ENCODE data around the gene PRR15. TPM values are rescaled to one million over a fixed set of nuclear protein-coding genes. Genes with fewer than 3 reads are reported as not detected.

PRR15 gene
- total and polyA plus RNA-seq, 2 experiments from 2014 or later: 42.0 to 47.4 TPM

DNA sequence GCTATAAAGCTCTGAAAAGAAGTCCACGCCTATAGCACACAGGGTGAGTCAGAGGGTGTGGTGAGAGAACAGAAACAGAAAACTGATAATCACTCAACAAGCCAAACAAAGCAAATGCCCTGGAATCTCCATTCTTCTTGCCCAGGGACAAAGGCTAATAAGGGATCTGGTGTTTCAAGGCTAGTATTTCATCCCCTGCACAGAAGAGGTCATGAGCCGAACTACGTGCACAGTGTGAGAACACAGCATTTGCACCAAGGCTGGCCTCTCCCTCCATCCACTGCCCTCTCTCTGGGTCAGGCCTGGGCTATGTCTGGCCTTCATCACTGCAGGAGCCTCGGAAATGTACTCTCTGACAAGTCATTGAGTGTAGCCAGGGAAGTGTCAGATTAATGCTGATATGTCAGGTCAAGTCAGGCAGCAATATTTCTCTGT, 42.7 kb downstream of the PRR15 start:
- Histone ChIP-seq H3K36me3 (replicated peaks; ENCODE audit: insufficient read depth, low read depth) (no peaks in the 10 kb centered on the region), H3K4me2 (peak overlapping the region; percentile 55), H3K27ac (peak overlapping the region; percentile 82), H3K4me1 (ENCODE audit: insufficient read depth) (peaks cover 45% of the 10 kb centered on the region), H3K9me3 (ENCODE audit: low read depth) (no peaks in the 10 kb centered on the region), H3K27me3 (no peaks in the 10 kb centered on the region), H2AFZ (no peak overlapping the region), H3K79me2 (no peaks in the 10 kb centered on the region), H3K9me2 (replicated peaks; ENCODE audit: insufficient read depth) (no peaks in the 10 kb centered on the region), H4K20me1 (ENCODE audit: insufficient read depth, poor library complexity, severe bottlenecking) (no peaks in the 10 kb centered on the region), H3K4me3 (no peak overlapping the region)
- DNase-seq (ENCODE audit: low spot score): peak; percentile 71
- TF ChIP-seq, protein P1, sequence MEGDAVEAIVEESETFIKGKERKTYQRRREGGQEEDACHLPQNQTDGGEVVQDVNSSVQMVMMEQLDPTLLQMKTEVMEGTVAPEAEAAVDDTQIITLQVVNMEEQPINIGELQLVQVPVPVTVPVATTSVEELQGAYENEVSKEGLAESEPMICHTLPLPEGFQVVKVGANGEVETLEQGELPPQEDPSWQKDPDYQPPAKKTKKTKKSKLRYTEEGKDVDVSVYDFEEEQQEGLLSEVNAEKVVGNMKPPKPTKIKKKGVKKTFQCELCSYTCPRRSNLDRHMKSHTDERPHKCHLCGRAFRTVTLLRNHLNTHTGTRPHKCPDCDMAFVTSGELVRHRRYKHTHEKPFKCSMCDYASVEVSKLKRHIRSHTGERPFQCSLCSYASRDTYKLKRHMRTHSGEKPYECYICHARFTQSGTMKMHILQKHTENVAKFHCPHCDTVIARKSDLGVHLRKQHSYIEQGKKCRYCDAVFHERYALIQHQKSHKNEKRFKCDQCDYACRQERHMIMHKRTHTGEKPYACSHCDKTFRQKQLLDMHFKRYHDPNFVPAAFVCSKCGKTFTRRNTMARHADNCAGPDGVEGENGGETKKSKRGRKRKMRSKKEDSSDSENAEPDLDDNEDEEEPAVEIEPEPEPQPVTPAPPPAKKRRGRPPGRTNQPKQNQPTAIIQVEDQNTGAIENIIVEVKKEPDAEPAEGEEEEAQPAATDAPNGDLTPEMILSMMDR (IDR thresholded peaks at IDR 0.05; ENCODE audit: poor library complexity): no peak
- TF ChIP-seq EZH2 (IDR thresholded peaks at IDR 0.05; ENCODE audit: borderline replicate concordance) (no peak), EZH2phosphoT487 (IDR thresholded peaks at IDR 0.05; ENCODE audit: low read depth, severe bottlenecking, unreplicated experiment) (no peak)
- WGBS (ENCODE audit: low lambda C conversion rate, missing lambda C conversion rate): 20% methylated on average over 4 of the region's 4 CpGs

DNA sequence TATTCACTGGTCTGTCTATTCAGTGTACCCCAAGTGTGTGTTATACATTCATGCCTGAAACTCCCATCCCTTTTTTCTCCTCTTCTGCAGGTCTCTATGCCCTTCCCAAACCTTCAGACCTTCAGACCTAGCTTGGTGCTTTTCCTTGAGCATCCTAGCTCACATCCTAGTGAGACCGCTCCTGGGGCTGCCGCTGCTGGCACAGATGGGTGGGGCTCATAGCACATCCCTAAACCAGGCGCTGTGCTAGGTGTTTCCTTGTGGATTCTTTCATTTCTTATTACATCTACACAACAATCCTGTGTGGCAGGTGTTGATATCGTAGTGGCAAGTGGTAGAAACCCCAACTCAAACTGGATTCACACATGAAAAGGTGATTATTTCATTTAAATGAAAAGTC, 43.2 kb downstream of the PRR15 start:
- 95% methylated on average over 4 of the region's 4 CpGs for WGBS (ENCODE audit: low lambda C conversion rate, missing lambda C conversion rate)
- Histone ChIP-seq H3K36me3 (replicated peaks; ENCODE audit: insufficient read depth, low read depth) (no peaks in the 10 kb centered on the region), H3K9me3 (ENCODE audit: low read depth) (no peaks in the 10 kb centered on the region), H2AFZ (no peak overlapping the region), H3K4me2 (peak overlapping the region; percentile 29), H4K20me1 (ENCODE audit: insufficient read depth, poor library complexity, severe bottlenecking) (no peaks in the 10 kb centered on the region), H3K4me3 (no peak overlapping the region), H3K9me2 (replicated peaks; ENCODE audit: insufficient read depth) (no peaks in the 10 kb centered on the region), H3K27me3 (no peaks in the 10 kb centered on the region), H3K4me1 (ENCODE audit: insufficient read depth) (peaks cover 45% of the 10 kb centered on the region), H3K79me2 (no peaks in the 10 kb centered on the region), H3K27ac (peak overlapping the region; percentile 79)
- TF ChIP-seq, protein P1 (IDR thresholded peaks at IDR 0.05; ENCODE audit: poor library complexity): no peak
- no peak for TF ChIP-seq EZH2phosphoT487 (IDR thresholded peaks at IDR 0.05; ENCODE audit: low read depth, severe bottlenecking, unreplicated experiment)
- no peak for TF ChIP-seq EZH2 (IDR thresholded peaks at IDR 0.05; ENCODE audit: borderline replicate concordance)
- DNase-seq (ENCODE audit: low spot score): no peak

DNA sequence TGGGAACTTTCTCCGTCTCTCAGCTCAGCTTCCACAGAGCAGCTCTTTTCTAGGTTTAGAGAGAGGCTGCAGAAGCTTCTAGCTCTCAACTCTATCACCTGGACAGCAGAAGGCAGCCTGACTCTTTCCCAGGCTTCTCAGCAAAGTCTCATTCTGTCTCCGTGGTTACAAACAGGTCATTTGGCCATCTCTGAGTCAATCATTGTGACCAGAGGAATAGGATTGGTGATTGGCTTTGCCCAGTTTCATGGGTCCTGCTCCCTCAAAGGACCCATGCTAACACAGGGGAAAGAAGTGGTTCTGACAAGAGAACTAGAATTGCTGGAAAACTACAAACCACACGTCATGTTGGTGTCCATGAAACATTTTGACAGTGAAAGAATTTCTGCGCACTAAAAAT, 43.6 kb downstream of the PRR15 start:
- H3K4me2 ChIP-seq: no peak overlapping the region
- no peaks in the 10 kb centered on the region for H3K9me2 ChIP-seq (replicated peaks; ENCODE audit: insufficient read depth)
- H3K9me3 ChIP-seq (ENCODE audit: low read depth): no peaks in the 10 kb centered on the region
- no peaks in the 10 kb centered on the region for H3K27me3 ChIP-seq
- H3K4me3 ChIP-seq: no peak overlapping the region
- H3K79me2 ChIP-seq: no peaks in the 10 kb centered on the region
- peaks cover 45% of the 10 kb centered on the region for H3K4me1 ChIP-seq (ENCODE audit: insufficient read depth)
- TF ChIP-seq EZH2phosphoT487 (IDR thresholded peaks at IDR 0.05; ENCODE audit: low read depth, severe bottlenecking, unreplicated experiment) (no peak), EZH2 (IDR thresholded peaks at IDR 0.05; ENCODE audit: borderline replicate concordance) (no peak)
- TF ChIP-seq, protein P1 (IDR thresholded peaks at IDR 0.05; ENCODE audit: poor library complexity): no peak
- DNase-seq (ENCODE audit: low spot score): no peak
- 93% methylated on average over 4 of the region's 4 CpGs for WGBS (ENCODE audit: low lambda C conversion rate, missing lambda C conversion rate)
- H3K27ac ChIP-seq: peak overlapping the region; percentile 79
- no peaks in the 10 kb centered on the region for H4K20me1 ChIP-seq (ENCODE audit: insufficient read depth, poor library complexity, severe bottlenecking)
- H2AFZ ChIP-seq: no peak overlapping the region
- H3K36me3 ChIP-seq (replicated peaks; ENCODE audit: insufficient read depth, low read depth): no peaks in the 10 kb centered on the region

DNA sequence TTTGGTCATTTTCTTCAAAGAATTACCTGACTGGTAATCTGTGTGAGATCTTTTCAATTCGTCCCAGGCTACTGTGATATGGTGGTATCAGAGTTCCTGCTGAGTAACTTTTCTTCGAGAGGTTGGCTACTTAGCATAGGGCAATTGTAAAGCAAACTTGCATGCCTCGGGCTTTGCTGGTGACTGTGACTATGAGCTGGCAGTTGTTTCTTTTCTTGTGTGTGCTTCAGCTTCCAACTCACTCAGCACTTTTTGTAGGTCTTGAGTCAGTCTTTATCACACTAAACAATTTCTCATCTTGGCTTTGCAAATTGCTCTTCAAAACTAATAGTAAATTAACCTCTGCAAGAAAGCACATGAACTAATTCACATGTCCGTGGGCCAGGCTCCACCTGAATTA, 44.3 kb downstream of the PRR15 start:
- H4K20me1 ChIP-seq (ENCODE audit: insufficient read depth, poor library complexity, severe bottlenecking): no peaks in the 10 kb centered on the region
- 49% methylated on average over 4 of the region's 4 CpGs for WGBS (ENCODE audit: low lambda C conversion rate, missing lambda C conversion rate)
- H3K4me3 ChIP-seq: no peak overlapping the region
- H3K9me3 ChIP-seq (ENCODE audit: low read depth): no peaks in the 10 kb centered on the region
- peaks cover 45% of the 10 kb centered on the region for H3K4me1 ChIP-seq (ENCODE audit: insufficient read depth)
- H3K36me3 ChIP-seq (replicated peaks; ENCODE audit: insufficient read depth, low read depth): no peaks in the 10 kb centered on the region
- DNase-seq (ENCODE audit: low spot score): peak; percentile 52
- TF ChIP-seq EZH2 (IDR thresholded peaks at IDR 0.05; ENCODE audit: borderline replicate concordance) (no peak), EZH2phosphoT487 (IDR thresholded peaks at IDR 0.05; ENCODE audit: low read depth, severe bottlenecking, unreplicated experiment) (no peak)
- TF ChIP-seq, protein P1 (IDR thresholded peaks at IDR 0.05; ENCODE audit: poor library complexity): no peak
- no peaks in the 10 kb centered on the region for H3K9me2 ChIP-seq (replicated peaks; ENCODE audit: insufficient read depth)
- H3K79me2 ChIP-seq: no peaks in the 10 kb centered on the region
- peak overlapping the region; percentile 79 for H3K27ac ChIP-seq
- H2AFZ ChIP-seq: no peak overlapping the region
- H3K27me3 ChIP-seq: no peaks in the 10 kb centered on the region
- H3K4me2 ChIP-seq: no peak overlapping the region
